ENCODE measurements around the gene ZNF30. TPM values are rescaled to one million over a fixed set of nuclear protein-coding genes. Genes with fewer than 3 reads are reported as not detected.
"Not testable (repeated sequence)": the region's sequence is repeated elsewhere in the genome, so short reads cannot be mapped to it uniquely, and the experiment has no call there.

ZNF30 gene
- total RNA-seq, 1 donor from 2014 or later = 3.2 TPM

GRCh38 chr19:34985249-34986022 lies 58.7 kb downstream of the ZNF30 start:
- DNase-seq (ENCODE audit: low read depth, low spot score) = peak; percentile 70

DNA sequence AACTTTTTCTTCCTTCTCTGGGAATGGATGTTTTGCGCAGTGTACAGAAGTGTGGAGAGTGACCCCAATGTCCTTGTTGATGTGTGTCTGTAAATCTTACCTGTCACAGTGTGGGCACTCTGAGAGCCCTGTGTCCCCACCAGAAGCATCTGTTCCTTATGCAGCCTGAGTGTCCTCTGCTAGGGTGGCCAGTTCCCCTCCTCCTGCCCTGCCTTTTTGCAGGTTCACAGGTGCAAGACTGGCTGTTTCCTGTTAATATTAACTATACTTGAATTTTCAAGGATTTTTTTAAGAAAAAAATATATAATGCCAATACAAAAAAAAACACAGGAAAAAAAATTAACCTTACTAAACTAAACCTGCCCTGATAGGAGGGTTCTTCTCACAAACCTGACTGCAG lies 61.4 kb downstream of the ZNF30 start:
- DNase-seq (ENCODE audit: low read depth, low spot score) = no peak

DNA sequence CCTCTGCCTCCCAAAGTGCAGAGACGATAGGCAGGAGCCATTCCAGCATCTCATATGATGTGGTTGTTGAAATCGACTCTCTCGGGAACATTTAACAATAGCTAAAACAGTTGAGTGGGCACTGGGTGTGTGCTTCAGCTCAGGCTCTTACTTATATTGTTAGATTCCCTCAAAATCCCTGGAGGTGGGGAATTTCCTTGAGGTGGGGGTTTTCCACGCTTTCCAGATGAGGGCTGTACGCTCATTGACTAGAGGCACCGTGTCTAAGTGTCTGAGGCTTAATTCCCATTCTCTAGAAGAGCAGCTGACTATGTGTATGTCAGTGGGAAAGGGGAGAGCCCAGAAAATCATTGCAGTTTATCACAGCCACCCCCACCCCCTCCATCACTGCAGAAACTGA lies 62.6 kb downstream of the ZNF30 start:
- no peak for DNase-seq (ENCODE audit: low read depth, low spot score)

DNA sequence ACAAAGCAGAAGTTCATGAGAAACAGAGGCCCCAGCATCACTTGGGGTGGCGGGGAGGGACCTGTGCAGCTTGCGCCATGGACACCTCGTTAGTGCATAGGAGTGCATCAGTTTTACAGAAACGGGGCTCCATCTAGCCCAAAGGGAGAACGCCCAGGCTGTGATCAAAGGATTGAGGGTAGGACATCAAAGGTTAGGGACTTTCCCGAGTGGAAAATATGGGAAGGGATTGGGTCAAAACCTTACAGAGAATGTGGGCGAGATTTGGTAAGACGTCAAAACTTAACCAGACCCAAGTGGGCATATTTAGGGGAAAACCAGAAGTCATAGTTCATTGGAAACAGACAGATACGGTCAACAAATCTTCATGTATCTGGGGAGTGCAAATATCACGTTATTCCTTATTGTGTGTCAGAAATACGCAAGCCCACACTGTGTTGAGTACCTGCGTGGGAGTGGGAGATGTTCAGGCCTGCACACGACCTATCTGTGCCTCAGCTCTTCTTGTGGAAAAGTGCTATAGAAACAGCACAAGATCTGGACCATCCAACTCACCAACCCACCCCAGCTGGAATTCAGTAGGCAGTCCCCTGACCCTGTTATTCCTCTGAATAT lies 64.0 kb downstream of the ZNF30 start:
- DNase-seq (ENCODE audit: low read depth, low spot score) = no peak

GRCh38 chr19:34991542-34992333 lies 65.0 kb downstream of the ZNF30 start:
- DNase-seq (ENCODE audit: low read depth, low spot score) = no peak

GRCh38 chr19:34992582-34992981 lies 65.9 kb downstream of the ZNF30 start:
- not testable (repeated sequence) for DNase-seq (ENCODE audit: low read depth, low spot score)

- DNase-seq (ENCODE audit: low read depth, low spot score) = no peak
Measured at GRCh38 chr19:34994286-34994642, 67.6 kb downstream of the ZNF30 start.

Other genes starting within 250 kb of the ZNF30 start
- gene SCGB2B2, start 249.7 kb upstream of the ZNF30 start, total RNA-seq = not detected in 2 replicates
- 10.2 and 15.1 TPM in 2 replicates for gene ZNF302, start 249.2 kb upstream of the ZNF30 start, total RNA-seq
- gene ZNF181, start 192.7 kb upstream of the ZNF30 start, total RNA-seq = 9.1 and 15.9 TPM in 2 replicates
- 4.5 and 4.7 TPM in 2 replicates for gene ZNF599, start 153.7 kb upstream of the ZNF30 start, total RNA-seq
- 30.8 and 38.7 TPM in 2 replicates for gene ZNF792, start 37.3 kb downstream of the ZNF30 start, total RNA-seq
- 43.0 and 46.6 TPM in 2 replicates for gene GRAMD1A, start 73.4 kb downstream of the ZNF30 start, total RNA-seq
- 13.8 and 19.5 TPM in 2 replicates for gene SCN1B, start 103.6 kb downstream of the ZNF30 start, total RNA-seq
- gene HPN, start 114.8 kb downstream of the ZNF30 start, total RNA-seq = 0.04 TPM in 1 of 2 replicates, not detected in the other
- not detected in 2 replicates for gene FXYD3, start 188.9 kb downstream of the ZNF30 start, total RNA-seq
- not detected in 2 replicates for gene LGI4, start 208.2 kb downstream of the ZNF30 start, total RNA-seq
- gene FXYD1, start 211.9 kb downstream of the ZNF30 start, total RNA-seq = 0.26 TPM in 1 of 2 replicates, not detected in the other
- not detected in 2 replicates for gene FXYD7, start 216.4 kb downstream of the ZNF30 start, total RNA-seq
- gene FXYD5, start 227.8 kb downstream of the ZNF30 start, total RNA-seq = 31.8 and 32.1 TPM in 2 replicates

All from pulmonary artery endothelial cell (primary cell).